ENCODE measurements around the gene ANK3. TPM values are rescaled to one million over a fixed set of nuclear protein-coding genes. Genes with fewer than 3 reads are reported as not detected.

ANK3 gene
- total RNA-seq, 2 donors from 2014 or later: 33.3 to 51.4 TPM

DNA sequence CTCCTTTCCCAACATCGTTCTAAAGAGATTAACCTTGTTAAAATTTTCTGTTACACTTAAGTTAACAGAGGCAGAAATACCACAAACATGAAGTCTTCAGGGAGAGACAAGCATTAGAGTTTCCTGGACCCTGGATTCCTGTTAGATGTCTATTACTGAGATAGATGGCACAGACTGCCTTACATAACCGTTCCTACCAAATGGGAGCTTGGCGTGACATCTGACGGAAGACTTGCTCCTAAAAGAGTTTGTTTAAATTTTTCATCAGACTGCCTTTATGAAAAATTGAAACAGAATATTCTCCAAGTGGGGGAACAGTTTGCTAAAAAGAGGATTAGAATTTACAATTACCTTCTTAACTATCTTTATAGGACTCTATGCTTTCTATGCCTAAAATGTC is 22.7 kb downstream of the ANK3 start:
- DNase-seq (no peak), ATAC-seq (replicated peaks in 1 of 2) (no peak)
- no peak overlapping the region for H3K4me3 Mint-ChIP-seq
- no peaks in the 10 kb centered on the region for H3K36me3 Mint-ChIP-seq (ENCODE audit: insufficient read depth in 2 of 2)
- no peaks in the 10 kb centered on the region for H3K4me1 Mint-ChIP-seq (ENCODE audit: low read depth)
- H3K27me3 Mint-ChIP-seq (ENCODE audit: low read depth): no peaks in the 10 kb centered on the region
- H3K9me3 Mint-ChIP-seq: no peaks in the 10 kb centered on the region
- H3K27ac Mint-ChIP-seq: no peak overlapping the region

DNA sequence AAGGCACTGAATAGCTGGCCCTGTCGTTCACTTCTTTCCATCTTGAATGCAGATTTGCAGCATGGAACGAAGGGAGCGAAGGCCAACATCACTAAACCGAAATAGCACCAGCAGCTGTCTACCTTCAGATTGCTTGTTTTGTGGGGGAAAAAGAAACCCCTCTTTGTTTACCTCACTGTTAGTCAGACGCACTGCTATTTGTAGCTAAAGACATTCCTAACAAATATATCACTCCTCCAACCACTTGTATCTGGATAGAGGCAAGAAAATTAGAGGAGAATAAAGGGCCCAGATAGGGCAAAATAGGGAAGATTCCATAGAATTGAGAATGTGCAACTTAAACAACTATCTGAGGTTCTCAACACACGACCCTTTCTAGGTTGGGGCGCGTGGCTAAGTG is 26.5 kb downstream of the ANK3 start:
- no peak overlapping the region for H3K4me3 Mint-ChIP-seq
- no peaks in the 10 kb centered on the region for H3K9me3 Mint-ChIP-seq
- DNase-seq (no peak), ATAC-seq (replicated peaks in 1 of 2) (no peak)
- no peak overlapping the region for H3K27ac Mint-ChIP-seq
- H3K27me3 Mint-ChIP-seq (ENCODE audit: low read depth): no peaks in the 10 kb centered on the region
- H3K4me1 Mint-ChIP-seq (ENCODE audit: low read depth): no peaks in the 10 kb centered on the region
- no peaks in the 10 kb centered on the region for H3K36me3 Mint-ChIP-seq (ENCODE audit: insufficient read depth in 2 of 2)

DNA sequence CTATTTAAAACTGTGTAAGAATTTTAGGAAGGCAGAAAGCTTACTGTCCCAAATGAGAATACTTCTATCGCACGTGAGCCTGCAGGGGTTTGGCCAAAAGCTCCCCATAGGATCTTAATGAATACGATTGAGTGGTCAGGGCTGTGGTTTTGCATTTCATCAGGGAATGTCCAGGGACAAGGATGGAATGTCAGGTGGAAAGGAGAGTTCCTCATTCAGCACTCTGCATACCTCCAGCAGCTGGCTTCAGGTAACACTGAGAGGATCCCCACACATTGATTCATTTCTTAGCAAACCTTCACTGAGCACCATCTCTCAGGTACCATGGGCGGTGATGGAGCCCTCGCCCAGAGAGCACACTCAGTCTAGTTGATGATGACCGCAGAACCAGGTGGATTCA is 27.2 kb downstream of the ANK3 start:
- H3K9me3 Mint-ChIP-seq: no peaks in the 10 kb centered on the region
- no peak overlapping the region for H3K4me3 Mint-ChIP-seq
- H3K27me3 Mint-ChIP-seq (ENCODE audit: low read depth): no peaks in the 10 kb centered on the region
- no peak for DNase-seq
- H3K4me1 Mint-ChIP-seq (ENCODE audit: low read depth): no peaks in the 10 kb centered on the region
- H3K27ac Mint-ChIP-seq: no peak overlapping the region
- H3K36me3 Mint-ChIP-seq (ENCODE audit: insufficient read depth in 2 of 2): no peaks in the 10 kb centered on the region
- ATAC-seq (replicated peaks in 1 of 2): no peak

DNA sequence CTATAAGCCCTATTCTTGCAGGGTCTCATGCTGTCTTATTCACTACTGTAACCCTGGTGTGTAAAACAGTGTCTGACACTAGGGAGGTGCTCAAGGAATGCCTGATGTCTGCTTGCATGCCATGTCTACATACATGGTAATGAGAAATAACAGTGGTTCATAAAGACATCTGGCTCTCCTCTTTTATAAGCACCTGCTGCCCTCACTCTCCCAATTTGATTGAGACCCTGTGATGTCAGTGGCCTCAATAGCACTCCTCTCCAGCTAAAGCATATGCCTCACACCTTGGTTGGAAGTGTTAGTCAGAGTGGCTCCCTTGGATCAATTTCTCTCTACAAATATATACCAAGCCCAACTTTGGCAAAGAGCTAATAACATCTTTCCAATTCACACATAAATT is 30.6 kb downstream of the ANK3 start:
- ATAC-seq (replicated peaks in 1 of 2) (no peak), DNase-seq (no peak)
- H3K9me3 Mint-ChIP-seq: no peaks in the 10 kb centered on the region
- no peak overlapping the region for H3K27ac Mint-ChIP-seq
- no peaks in the 10 kb centered on the region for H3K36me3 Mint-ChIP-seq (ENCODE audit: insufficient read depth in 2 of 2)
- H3K4me1 Mint-ChIP-seq (ENCODE audit: low read depth): peaks cover under 1% of the 10 kb centered on the region
- no peaks in the 10 kb centered on the region for H3K27me3 Mint-ChIP-seq (ENCODE audit: low read depth)
- no peak overlapping the region for H3K4me3 Mint-ChIP-seq

DNA sequence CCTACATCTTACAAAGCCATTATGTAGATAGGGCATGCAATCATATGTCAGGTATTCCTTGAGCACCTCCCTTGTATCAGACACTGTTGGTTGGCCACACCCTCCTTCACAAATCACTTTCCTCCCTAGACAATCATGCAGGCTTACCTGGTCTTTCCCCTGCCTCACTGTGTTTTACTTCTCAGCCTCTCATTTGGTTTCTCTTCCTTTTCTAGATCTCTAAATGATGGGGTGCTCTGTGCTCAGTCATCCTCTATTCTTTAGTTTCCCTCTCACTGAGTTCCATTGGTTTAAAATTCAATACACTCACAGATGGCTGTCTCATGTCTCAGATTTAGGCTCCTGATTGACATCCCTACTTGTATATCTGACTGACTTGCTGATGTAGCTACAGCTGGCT is 31.4 kb downstream of the ANK3 start:
- Mint-ChIP-seq H3K27me3 (ENCODE audit: low read depth) (no peaks in the 10 kb centered on the region), H3K4me3 (no peak overlapping the region), H3K36me3 (ENCODE audit: insufficient read depth in 2 of 2) (no peaks in the 10 kb centered on the region), H3K27ac (no peak overlapping the region), H3K9me3 (no peaks in the 10 kb centered on the region), H3K4me1 (ENCODE audit: low read depth) (peaks cover 8% of the 10 kb centered on the region)
- ATAC-seq (replicated peaks in 1 of 2) (peak; percentile 79 to 89), DNase-seq (peak; percentile 3 to 4)

DNA sequence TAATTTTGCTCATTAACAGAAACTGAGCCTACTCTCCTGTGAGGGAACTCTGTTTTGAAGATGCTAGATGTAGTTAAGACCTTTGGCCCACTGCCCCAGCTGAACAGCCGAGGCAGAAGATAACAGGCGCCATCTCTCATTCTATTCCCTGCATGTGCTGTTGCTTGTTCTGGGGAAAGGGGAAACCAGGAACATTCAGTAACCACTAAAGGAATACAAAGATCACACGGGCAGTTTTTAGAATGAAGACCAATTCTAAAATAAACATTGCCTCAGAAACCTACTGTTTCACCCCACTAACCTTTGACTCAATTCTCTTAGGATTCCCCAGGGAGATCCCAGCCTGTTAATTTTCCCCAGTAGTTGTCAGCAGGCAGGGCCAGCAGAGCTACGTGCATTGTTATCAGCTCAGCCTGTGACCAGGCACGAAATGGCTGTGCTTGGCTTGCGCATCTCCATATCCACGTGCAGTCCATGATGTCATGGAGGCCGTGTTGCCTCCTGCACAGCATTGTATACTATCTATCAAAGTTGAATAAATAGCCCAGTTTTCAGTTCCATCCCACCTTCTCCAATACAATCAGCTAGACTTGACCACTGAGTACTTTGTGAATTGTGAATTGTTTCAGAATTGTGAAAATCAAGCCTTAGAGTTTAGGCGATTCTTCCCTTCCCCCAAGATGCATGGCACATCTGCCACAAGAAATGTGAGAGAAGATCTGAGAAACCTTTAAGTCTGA is 36.0 kb downstream of the ANK3 start:
- no peak for DNase-seq
- no peak overlapping the region for H3K27ac Mint-ChIP-seq
- no peak overlapping the region for H3K4me3 Mint-ChIP-seq

DNA sequence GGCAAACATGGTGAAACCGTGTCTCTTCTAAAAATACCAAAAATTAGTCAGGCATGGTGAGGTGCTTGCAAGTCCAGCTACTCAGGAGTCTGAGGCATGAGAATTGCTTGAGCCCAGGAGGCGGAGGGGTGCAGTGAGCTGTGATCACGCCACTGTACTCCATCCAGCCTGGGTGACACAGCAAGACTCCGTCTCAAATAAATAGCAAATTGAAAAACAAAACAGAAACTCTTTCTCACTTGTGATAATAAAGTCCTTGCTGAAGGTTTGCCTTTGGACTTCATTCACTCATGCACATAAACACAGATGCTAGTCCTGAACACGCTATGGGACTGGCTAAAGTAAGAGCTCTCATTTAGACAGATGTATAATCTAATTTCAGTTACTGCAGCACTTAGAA is 37.6 kb downstream of the ANK3 start:
- Mint-ChIP-seq H3K27me3 (ENCODE audit: low read depth) (no peaks in the 10 kb centered on the region), H3K27ac (no peak overlapping the region), H3K4me1 (ENCODE audit: low read depth) (peaks cover 8% of the 10 kb centered on the region), H3K36me3 (ENCODE audit: insufficient read depth in 2 of 2) (no peaks in the 10 kb centered on the region), H3K9me3 (no peaks in the 10 kb centered on the region), H3K4me3 (no peak overlapping the region)
- no peak for DNase-seq
- no peak for ATAC-seq (replicated peaks in 1 of 2)

More for the DNA sequence above, 36.0 kb downstream of the ANK3 start:
- Mint-ChIP-seq H3K9me3 (no peaks in the 10 kb centered on the region), H3K27me3 (ENCODE audit: low read depth) (no peaks in the 10 kb centered on the region), H3K4me1 (ENCODE audit: low read depth) (peaks cover 8% of the 10 kb centered on the region), H3K36me3 (ENCODE audit: insufficient read depth in 2 of 2) (no peaks in the 10 kb centered on the region)
- ATAC-seq (replicated peaks in 1 of 2): no peak

DNA sequence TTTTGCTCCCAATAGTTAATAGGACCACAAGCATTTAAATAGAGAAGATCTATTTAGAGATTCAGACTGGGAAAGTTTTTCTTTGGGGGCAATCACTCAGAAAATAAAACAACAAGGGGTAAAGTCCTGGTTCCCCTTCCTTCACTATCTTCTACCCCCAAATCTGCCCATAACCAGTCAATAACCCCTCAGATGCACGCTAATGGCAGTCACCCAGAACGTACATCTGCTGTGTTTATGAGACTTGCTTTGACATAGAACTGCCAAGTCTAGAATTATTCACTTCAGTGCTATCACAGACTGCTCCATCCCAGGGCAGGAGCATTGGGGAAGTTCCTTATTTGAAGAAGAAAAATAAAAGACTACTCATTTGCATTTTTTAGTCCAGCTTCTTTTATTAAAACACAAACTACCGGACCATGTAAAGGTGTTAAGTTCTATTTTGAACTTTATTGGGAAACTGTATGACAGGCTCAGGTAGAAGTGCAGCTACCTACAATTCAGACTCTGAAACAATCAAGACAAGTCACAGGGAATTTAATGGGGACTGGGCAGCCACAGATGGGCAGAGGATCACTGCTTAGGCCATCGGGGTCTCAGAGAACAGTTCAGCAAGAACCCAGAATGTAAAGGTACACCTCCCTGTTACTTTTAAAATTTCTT is 38.4 kb downstream of the ANK3 start:
- H3K9me3 Mint-ChIP-seq: no peaks in the 10 kb centered on the region
- no peaks in the 10 kb centered on the region for H3K36me3 Mint-ChIP-seq (ENCODE audit: insufficient read depth in 2 of 2)
- DNase-seq (no peak), ATAC-seq (replicated peaks in 1 of 2) (no peak)
- no peak overlapping the region for H3K4me3 Mint-ChIP-seq
- no peak overlapping the region for H3K27ac Mint-ChIP-seq
- no peaks in the 10 kb centered on the region for H3K27me3 Mint-ChIP-seq (ENCODE audit: low read depth)
- H3K4me1 Mint-ChIP-seq (ENCODE audit: low read depth): peaks cover 8% of the 10 kb centered on the region

DNA sequence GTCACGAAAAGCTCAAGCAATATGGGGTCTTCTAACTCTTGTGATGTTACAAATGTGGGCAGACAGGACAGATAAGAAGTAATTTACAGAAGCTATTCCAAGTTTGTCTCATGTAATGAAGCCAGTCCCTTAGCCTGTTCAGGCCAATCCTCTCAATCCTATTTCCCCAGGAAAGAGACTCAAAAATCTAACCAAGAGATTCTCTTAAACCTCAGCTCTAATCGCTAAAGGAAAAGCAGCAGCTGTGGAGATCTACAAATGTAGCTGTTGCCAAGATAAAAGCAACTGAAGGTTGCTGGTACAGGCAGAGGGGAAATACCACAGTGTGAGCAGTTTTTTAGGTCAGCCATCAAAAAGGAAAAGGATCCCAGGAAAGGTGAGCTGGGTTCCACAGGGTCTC is 39.3 kb downstream of the ANK3 start:
- Mint-ChIP-seq H3K27me3 (ENCODE audit: low read depth) (no peaks in the 10 kb centered on the region), H3K9me3 (no peaks in the 10 kb centered on the region), H3K27ac (no peak overlapping the region), H3K4me3 (no peak overlapping the region), H3K4me1 (ENCODE audit: low read depth) (peaks cover 8% of the 10 kb centered on the region), H3K36me3 (ENCODE audit: insufficient read depth in 2 of 2) (no peaks in the 10 kb centered on the region)
- DNase-seq (no peak), ATAC-seq (replicated peaks in 1 of 2) (no peak)

DNA sequence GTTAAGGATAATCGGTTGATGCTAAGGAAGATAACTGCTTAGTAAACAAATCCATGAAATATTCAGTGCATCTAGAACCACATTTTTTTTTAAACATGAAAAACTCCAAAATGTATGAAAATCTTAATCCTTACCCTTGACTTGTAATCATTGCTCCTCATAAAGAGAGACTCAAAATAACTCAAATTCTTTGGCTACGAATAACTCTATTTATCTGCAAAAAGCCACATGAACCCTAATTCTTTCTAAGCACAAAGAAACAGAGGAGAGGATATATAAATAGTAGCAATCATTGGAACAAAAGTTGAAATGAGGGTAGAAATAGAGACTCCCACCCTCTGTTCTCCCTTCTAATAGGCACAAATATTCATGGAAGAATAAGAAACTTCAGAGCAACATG is 40.2 kb downstream of the ANK3 start:
- no peaks in the 10 kb centered on the region for H3K36me3 Mint-ChIP-seq (ENCODE audit: insufficient read depth in 2 of 2)
- no peaks in the 10 kb centered on the region for H3K9me3 Mint-ChIP-seq
- no peak overlapping the region for H3K27ac Mint-ChIP-seq
- peaks cover 8% of the 10 kb centered on the region for H3K4me1 Mint-ChIP-seq (ENCODE audit: low read depth)
- no peak for ATAC-seq (replicated peaks in 1 of 2)
- DNase-seq: no peak
- no peak overlapping the region for H3K4me3 Mint-ChIP-seq
- H3K27me3 Mint-ChIP-seq (ENCODE audit: low read depth): no peaks in the 10 kb centered on the region

DNA sequence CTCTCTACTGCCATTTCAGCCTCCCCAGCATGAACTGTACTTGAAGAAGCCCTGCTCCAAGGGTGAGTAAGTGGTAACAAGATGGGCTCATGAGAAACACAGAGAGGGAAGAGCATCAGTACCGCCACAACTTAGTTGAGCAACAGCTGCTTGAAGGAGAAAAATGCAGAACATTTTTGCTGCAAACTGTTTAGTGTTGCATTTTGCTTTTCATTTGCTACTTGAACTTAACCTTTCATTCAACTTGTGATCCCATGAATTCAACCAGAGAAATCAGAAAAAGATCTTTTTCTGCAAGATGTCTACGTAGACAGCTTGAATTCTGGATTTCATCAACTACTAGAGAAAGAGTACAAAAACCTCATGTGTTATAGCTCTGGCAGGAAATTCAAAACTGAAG is 40.7 kb downstream of the ANK3 start:
- H3K27me3 Mint-ChIP-seq (ENCODE audit: low read depth): no peaks in the 10 kb centered on the region
- peaks cover 7% of the 10 kb centered on the region for H3K4me1 Mint-ChIP-seq (ENCODE audit: low read depth)
- DNase-seq (no peak), ATAC-seq (replicated peaks in 1 of 2) (no peak)
- no peaks in the 10 kb centered on the region for H3K9me3 Mint-ChIP-seq
- no peak overlapping the region for H3K4me3 Mint-ChIP-seq
- no peak overlapping the region for H3K27ac Mint-ChIP-seq
- no peaks in the 10 kb centered on the region for H3K36me3 Mint-ChIP-seq (ENCODE audit: insufficient read depth in 2 of 2)

DNA sequence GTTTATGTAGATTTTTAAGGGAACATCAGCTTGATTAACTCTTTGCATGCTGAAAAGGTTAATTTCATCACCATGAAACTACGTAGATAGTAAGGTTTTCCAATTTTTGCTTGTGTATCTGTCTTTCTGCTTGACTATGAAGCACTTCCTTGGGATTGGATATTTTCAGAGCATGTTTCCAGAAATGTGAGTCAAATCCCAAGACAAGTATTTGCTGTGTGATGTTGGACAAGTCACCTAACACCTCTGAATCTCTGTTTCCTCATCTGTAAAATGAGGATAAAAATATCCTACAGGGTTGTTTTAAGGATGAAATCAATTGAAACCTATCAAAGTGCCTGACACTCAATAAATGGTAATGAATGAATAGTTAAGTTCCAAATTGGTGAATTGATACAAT is 42.4 kb downstream of the ANK3 start:
- H3K27me3 Mint-ChIP-seq (ENCODE audit: low read depth): no peaks in the 10 kb centered on the region

DNA sequence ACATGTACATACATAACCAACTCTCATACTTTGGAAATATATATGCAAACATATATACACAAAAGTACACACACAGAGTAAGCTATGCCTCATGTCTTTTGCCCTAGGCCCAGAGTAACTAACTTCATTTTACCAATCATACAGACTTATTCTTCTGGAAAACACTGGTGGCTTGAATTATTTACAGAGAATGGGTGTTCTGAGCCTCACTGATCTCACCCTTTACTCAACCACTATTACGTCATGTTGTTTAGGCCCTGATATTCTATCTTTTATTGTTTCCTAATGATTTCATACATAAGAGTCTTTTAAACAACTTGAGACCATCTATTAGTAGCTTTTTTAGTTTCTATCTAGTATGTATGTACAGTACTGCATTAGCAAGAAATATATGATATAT is 43.0 kb downstream of the ANK3 start:
- no peak overlapping the region for H3K27ac Mint-ChIP-seq
- H3K4me1 Mint-ChIP-seq (ENCODE audit: low read depth): peaks cover 10% of the 10 kb centered on the region
- DNase-seq (no peak), ATAC-seq (replicated peaks in 1 of 2) (no peak)
- no peaks in the 10 kb centered on the region for H3K27me3 Mint-ChIP-seq (ENCODE audit: low read depth)
- H3K36me3 Mint-ChIP-seq (ENCODE audit: insufficient read depth in 2 of 2): no peaks in the 10 kb centered on the region
- H3K9me3 Mint-ChIP-seq: no peaks in the 10 kb centered on the region
- no peak overlapping the region for H3K4me3 Mint-ChIP-seq

More for the DNA sequence above, 42.4 kb downstream of the ANK3 start:
- Mint-ChIP-seq H3K27ac (no peak overlapping the region), H3K9me3 (no peaks in the 10 kb centered on the region), H3K4me3 (no peak overlapping the region), H3K4me1 (ENCODE audit: low read depth) (peaks cover 9% of the 10 kb centered on the region), H3K36me3 (ENCODE audit: insufficient read depth in 2 of 2) (no peaks in the 10 kb centered on the region)
- ATAC-seq (replicated peaks in 1 of 2) (no peak), DNase-seq (no peak)

DNA sequence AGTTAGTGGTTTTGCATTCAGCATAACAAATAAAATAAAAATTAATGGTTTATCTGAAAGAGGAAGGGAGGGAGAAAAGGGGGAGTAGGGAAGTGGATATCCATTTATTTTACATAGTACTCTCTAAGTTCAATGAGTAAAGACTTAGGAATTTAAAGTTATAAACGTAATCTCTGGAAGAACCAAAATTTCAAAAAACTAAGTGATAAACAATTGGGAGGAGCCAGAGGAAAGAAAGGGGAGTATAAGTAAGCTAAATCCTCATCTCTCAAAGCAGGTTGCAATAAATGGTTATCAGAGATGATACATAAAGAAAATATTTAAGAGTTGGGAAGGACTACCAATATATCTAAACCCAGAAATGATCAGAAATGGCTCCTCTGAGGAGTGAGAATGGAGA is 46.4 kb downstream of the ANK3 start:
- H3K36me3 Mint-ChIP-seq (ENCODE audit: insufficient read depth in 2 of 2): no peaks in the 10 kb centered on the region
- H3K9me3 Mint-ChIP-seq: no peaks in the 10 kb centered on the region
- ATAC-seq (replicated peaks in 1 of 2): no peak
- DNase-seq: no peak
- H3K4me3 Mint-ChIP-seq: no peak overlapping the region
- H3K4me1 Mint-ChIP-seq (ENCODE audit: low read depth): peaks cover 23% of the 10 kb centered on the region
- no peaks in the 10 kb centered on the region for H3K27me3 Mint-ChIP-seq (ENCODE audit: low read depth)
- H3K27ac Mint-ChIP-seq: no peak overlapping the region
